ENCODE results near the gene RAB17. TPM values are rescaled to one million over a fixed set of nuclear protein-coding genes. Genes with fewer than 3 reads are reported as not detected.

Gene RAB17
- total RNA-seq, 1 experiment from 2014 or later: 41.8 TPM

- ChIA-PET RAD21 (ENCODE audit: low non-redundant PET in 1 of 2, low total read pairs in 2 of 2, uncharacterized antibody in 2 of 2, unreplicated experiment in 2 of 2) (no interaction called here), CTCF (no interaction called here), POLR2A (no interaction called here)
- H3K9me3 ChIP-seq (ENCODE audit: control insufficient read depth in 1 of 2, insufficient read depth in 1 of 2, low read depth in 1 of 2, low read length in 2 of 2): peaks cover 11% of the 10 kb centered on the region in 2 experiments; a peak in 3 of 4 replicates
- no peaks in the 10 kb centered on the region for H3K27me3 ChIP-seq (ENCODE audit: insufficient read depth, low read length)
- DNase-seq (ENCODE audit: low read depth, low spot score): no peak
- H3K36me3 ChIP-seq (ENCODE audit: control insufficient read depth in 1 of 2, insufficient read depth in 2 of 2, low read length in 2 of 2): peaks cover 9 to 13% of the 10 kb centered on the region in 2 experiments; a peak in 3 of 4 replicates
- no peak for ATAC-seq
- TF ChIP-seq YY1 (IDR thresholded peaks at IDR 0.05; ENCODE audit: extremely low read depth, insufficient replicate concordance, low read depth, low read length) (no peak), SRF (IDR thresholded peaks at IDR 0.05; ENCODE audit: low read depth) (no peak), JUND (IDR thresholded peaks at IDR 0.05) (no peak), POLR2AphosphoS5 (IDR thresholded peaks at IDR 0.05; ENCODE audit: low read depth, low read length) (no peak), FOSL1 (IDR thresholded peaks at IDR 0.05; ENCODE audit: low read depth) (no peak), SP1 (IDR thresholded peaks at IDR 0.05; ENCODE audit: low read depth) (no peak)
- no peaks in the 10 kb centered on the region for H4K20me1 ChIP-seq (ENCODE audit: insufficient read depth)
- no peak overlapping the region for H3K9ac ChIP-seq (ENCODE audit: low read length)
- H3K79me2 ChIP-seq (ENCODE audit: insufficient read depth, low read length): no peaks in the 10 kb centered on the region
- H3K4me2 ChIP-seq (ENCODE audit: low read length): no peak overlapping the region
- intact Hi-C loops (cut with micrococcal nuclease): no loop called here
- no peaks in the 10 kb centered on the region for H3K4me1 ChIP-seq (ENCODE audit: control insufficient read depth in 1 of 2, insufficient read depth in 2 of 2, low read length in 2 of 2)
- no peak overlapping the region for H3K4me3 ChIP-seq (replicated peaks in 1 of 2; ENCODE audit: low read depth in 1 of 2, low read length in 2 of 2)
- no peak overlapping the region for H3K27ac ChIP-seq (ENCODE audit: low read depth, low read length)
- no TSS peak for BruUV-seq (replicated peaks)
- no peak overlapping the region for H2AFZ ChIP-seq (ENCODE audit: low read depth, low read length, poor library complexity, severe bottlenecking)
- H3K9me2 ChIP-seq (ENCODE audit: insufficient read depth): no peaks in the 10 kb centered on the region
Observed at GRCh38 chr2:237558961-237559641, 31.4 kb downstream of the RAB17 start.

- H3K36me3 ChIP-seq (ENCODE audit: control insufficient read depth in 1 of 2, insufficient read depth in 2 of 2, low read length in 2 of 2): peaks cover 9 to 28% of the 10 kb centered on the region in 2 experiments
- no peak overlapping the region for H3K27ac ChIP-seq (ENCODE audit: low read depth, low read length)
- H3K79me2 ChIP-seq (ENCODE audit: insufficient read depth, low read length): no peaks in the 10 kb centered on the region
- no peak overlapping the region for H2AFZ ChIP-seq (ENCODE audit: low read depth, low read length, poor library complexity, severe bottlenecking)
- H3K27me3 ChIP-seq (ENCODE audit: insufficient read depth, low read length): no peaks in the 10 kb centered on the region
- ATAC-seq (no peak), DNase-seq (ENCODE audit: low read depth, low spot score) (no peak)
- POLR2A ChIA-PET: no interaction called here
- no peaks in the 10 kb centered on the region for H3K9me2 ChIP-seq (ENCODE audit: insufficient read depth)
- peaks cover 11 to 14% of the 10 kb centered on the region in 2 experiments; a peak in 3 of 4 replicates for H3K9me3 ChIP-seq (ENCODE audit: control insufficient read depth in 1 of 2, insufficient read depth in 1 of 2, low read depth in 1 of 2, low read length in 2 of 2)
- CTCF ChIA-PET: no interaction called here
- RAD21 ChIA-PET (ENCODE audit: low non-redundant PET in 1 of 2, low total read pairs in 2 of 2, uncharacterized antibody in 2 of 2, unreplicated experiment in 2 of 2): interaction anchor here in 1 of 2 experiments (0.6 kb wide), 1 partner anchor 8 kb away, joined by 3 read pairs; no protein-coding TSS in a partner anchor
- no peaks in the 10 kb centered on the region for H3K4me1 ChIP-seq (ENCODE audit: control insufficient read depth in 1 of 2, insufficient read depth in 2 of 2, low read length in 2 of 2)
- H3K4me3 ChIP-seq (replicated peaks in 1 of 2; ENCODE audit: low read depth in 1 of 2, low read length in 2 of 2): no peak overlapping the region
- no peak overlapping the region for H3K4me2 ChIP-seq (ENCODE audit: low read length)
- no TSS peak for BruUV-seq (replicated peaks)
- H4K20me1 ChIP-seq (ENCODE audit: insufficient read depth): no peaks in the 10 kb centered on the region
- H3K9ac ChIP-seq (ENCODE audit: low read length): no peak overlapping the region
- intact Hi-C loops (cut with micrococcal nuclease): no loop called here
- TF ChIP-seq SP1 (IDR thresholded peaks at IDR 0.05; ENCODE audit: low read depth) (no peak), ZFX (IDR thresholded peaks at IDR 0.05) (no peak), YY1 (IDR thresholded peaks at IDR 0.05; ENCODE audit: extremely low read depth, insufficient replicate concordance, low read depth, low read length) (no peak), POLR2AphosphoS5 (IDR thresholded peaks at IDR 0.05; ENCODE audit: low read depth, low read length) (no peak), MAX (IDR thresholded peaks at IDR 0.05) (no peak), ZBTB33 (IDR thresholded peaks at IDR 0.05; ENCODE audit: extremely low read depth, insufficient replicate concordance, low read length) (no peak), ELF1 (IDR thresholded peaks at IDR 0.05; ENCODE audit: borderline replicate concordance, low read depth) (no peak), POLR2A (IDR thresholded peaks at IDR 0.05; ENCODE audit: borderline replicate concordance, extremely low read depth, insufficient read depth, insufficient read length) (no peak), SIN3A (IDR thresholded peaks at IDR 0.05; ENCODE audit: low read depth) (no peak), FOSL1 (IDR thresholded peaks at IDR 0.05; ENCODE audit: low read depth) (no peak), CEBPB (IDR thresholded peaks at IDR 0.05; ENCODE audit: low read depth) (no peak), ZNF274 (IDR thresholded peaks at IDR 0.05; ENCODE audit: low read depth, low read length) (no peak), CTCF (IDR thresholded peaks at IDR 0.05 in 2 of 3, conservative IDR thresholded peaks at IDR 0.05 in 1 of 3; ENCODE audit: borderline replicate concordance in 1 of 3, insufficient read depth in 1 of 3, low read depth in 2 of 3, low read length in 2 of 3) (no peak), TCF7L2 (IDR thresholded peaks at IDR 0.05; ENCODE audit: borderline replicate concordance, extremely low read depth, insufficient read depth, insufficient read length) (no peak), JUND (IDR thresholded peaks at IDR 0.05) (no peak)
Observed at GRCh38 chr2:237557633-237558015, 32.9 kb downstream of the RAB17 start.
